Loucy (cell line): ENCODE data around the gene MRPS11.
A peak's percentile ranks its signal among the peaks of the same experiment; 100 is the strongest.

Source experiments
- H2AFZ ChIP-seq: fragments of 200-600 bp; sonication (generic); 2 replicates; pipeline ENCODE4 v1.6.0; 2016; ENCODE audit warnings: antibody characterized with exemption, mild to moderate bottlenecking, low read length, moderate library complexity
- H3F3A ChIP-seq: fragments of 200-600 bp; 2 replicates; pipeline ENCODE4 v1.6.0; 2016; ENCODE audit warnings: antibody characterized with exemption, low read depth, mild to moderate bottlenecking
- H3K27me3 ChIP-seq: fragments of 200-600 bp; sonication (generic); 2 replicates; pipeline ENCODE4 v1.6.1; 2014; ENCODE audit warnings: low read length, mild to moderate bottlenecking; ENCODE audit not compliant: insufficient read depth, poor library complexity, severe bottlenecking
- H3K36me3 ChIP-seq: fragments of 200-600 bp; sonication (generic); 2 replicates; pipeline ENCODE4 v1.6.1; 2016; ENCODE audit warnings: low read length; ENCODE audit not compliant: insufficient read depth
- H3K4me1 ChIP-seq: fragments of 200-600 bp; sonication (generic); 2 replicates; pipeline ENCODE4 v1.5.1; 2014; ENCODE audit warnings: low read length, mild to moderate bottlenecking; ENCODE audit not compliant: insufficient read depth, poor library complexity, severe bottlenecking
- H3K4me2 ChIP-seq: fragments of 200-600 bp; sonication (generic); 2 replicates; pipeline ENCODE4 v1.6.0; 2014; ENCODE audit warnings: antibody characterized with exemption, low read length, low read depth, mild to moderate bottlenecking; ENCODE audit not compliant: poor library complexity, severe bottlenecking
- H3K4me3 ChIP-seq: fragments of 200-600 bp; sonication (generic); 2 replicates; pipeline ENCODE4 v1.5.1; 2014; ENCODE audit warnings: low read length, mild to moderate bottlenecking, mixed read lengths; ENCODE audit not compliant: poor library complexity, severe bottlenecking
- H3K79me2 ChIP-seq: fragments of 200-600 bp; sonication (generic); 2 replicates; pipeline ENCODE4 v1.6.1; 2014; ENCODE audit warnings: low read length; ENCODE audit not compliant: insufficient read depth
- H3K9ac ChIP-seq: fragments of 200-600 bp; sonication (generic); 2 replicates; pipeline ENCODE4 v1.6.0; 2014; ENCODE audit warnings: mild to moderate bottlenecking, low read depth, low read length, moderate library complexity; ENCODE audit not compliant: poor library complexity, severe bottlenecking
- H3K9me2 ChIP-seq: fragments of 200-600 bp; sonication (generic); replicated peaks from 2 replicates; pipeline ENCODE4 v1.6.1; 2016; ENCODE audit warnings: low read depth, low read length, mixed read lengths
- H3K9me3 ChIP-seq: fragments of 200-600 bp; sonication (generic); 2 replicates; pipeline ENCODE4 v1.6.1; 2014; ENCODE audit warnings: mild to moderate bottlenecking, antibody characterized with exemption, low read length, low read depth; ENCODE audit not compliant: insufficient read depth
- H4K20me1 ChIP-seq: fragments of 200-600 bp; sonication (generic); 2 replicates; pipeline ENCODE4 v1.6.0; 2014; ENCODE audit warnings: antibody characterized with exemption, low read length, mild to moderate bottlenecking; ENCODE audit not compliant: insufficient read depth, poor library complexity, severe bottlenecking
- CTCF ChIP-seq: fragments of 200-600 bp; sonication (generic); conservative IDR thresholded peaks from 2 replicates; pipeline ENCODE4 v1.5.1; 2014; ENCODE audit warnings: mild to moderate bottlenecking, antibody characterized with exemption, low read length
- EZH2phosphoT487 ChIP-seq: fragments of 200-600 bp; IDR thresholded peaks from 2 replicates; pipeline ENCODE4 v1.6.1; 2018; ENCODE audit warnings: antibody characterized with exemption, mild to moderate bottlenecking, moderate library complexity, borderline replicate concordance

The MRPS11 gene

GRCh38 chr15:88489321-88489720 is 21.8 kb downstream of the MRPS11 start:
- no peak overlapping the region for H3K4me3 ChIP-seq

GRCh38 chr15:88490036-88490435 is 22.5 kb downstream of the MRPS11 start:
- Histone ChIP-seq H3K36me3 (no peaks in the 10 kb centered on the region), H3K4me3 (no peak overlapping the region)
- no peak for TF ChIP-seq CTCF
- TF ChIP-seq EZH2phosphoT487 = no peak

More at GRCh38 chr15:88489321-88489720, 21.8 kb downstream of the MRPS11 start:
- Histone ChIP-seq H3K9me3 (no peaks in the 10 kb centered on the region), H3K9me2 (no peaks in the 10 kb centered on the region), H3K27me3 (no peaks in the 10 kb centered on the region), H3K36me3 (no peaks in the 10 kb centered on the region), H4K20me1 (no peaks in the 10 kb centered on the region), H3K4me1 (no peaks in the 10 kb centered on the region), H3F3A (no peaks in the 10 kb centered on the region), H2AFZ (no peak overlapping the region), H3K9ac (no peak overlapping the region), H3K4me2 (no peak overlapping the region), H3K79me2 (no peaks in the 10 kb centered on the region)
- TF ChIP-seq CTCF (peak; percentile 22; the same call in 1 of the 2 replicates), EZH2phosphoT487 (no peak)

GRCh38 chr15:88491158-88491557 is 23.6 kb downstream of the MRPS11 start:
- no peaks in the 10 kb centered on the region for H3K27me3 ChIP-seq
- no peaks in the 10 kb centered on the region for H3K9me3 ChIP-seq
- H3F3A ChIP-seq = no peaks in the 10 kb centered on the region
- H3K9me2 ChIP-seq = no peaks in the 10 kb centered on the region
- H3K36me3 ChIP-seq = no peaks in the 10 kb centered on the region
- no peak overlapping the region for H2AFZ ChIP-seq
- H3K4me2 ChIP-seq = no peak overlapping the region
- H3K79me2 ChIP-seq = no peaks in the 10 kb centered on the region
- no peaks in the 10 kb centered on the region for H4K20me1 ChIP-seq
- no peaks in the 10 kb centered on the region for H3K4me1 ChIP-seq
- TF ChIP-seq CTCF (no peak), EZH2phosphoT487 (no peak)
- H3K4me3 ChIP-seq = no peak overlapping the region
- no peak overlapping the region for H3K9ac ChIP-seq

More at GRCh38 chr15:88490036-88490435, 22.5 kb downstream of the MRPS11 start:
- no peaks in the 10 kb centered on the region for H3K4me1 ChIP-seq
- H3K9ac ChIP-seq = no peak overlapping the region
- no peaks in the 10 kb centered on the region for H3F3A ChIP-seq
- H3K4me2 ChIP-seq = no peak overlapping the region
- no peaks in the 10 kb centered on the region for H3K9me3 ChIP-seq
- no peak overlapping the region for H2AFZ ChIP-seq
- H3K79me2 ChIP-seq = no peaks in the 10 kb centered on the region
- no peaks in the 10 kb centered on the region for H4K20me1 ChIP-seq
- no peaks in the 10 kb centered on the region for H3K9me2 ChIP-seq
- no peaks in the 10 kb centered on the region for H3K27me3 ChIP-seq
